ENCODE results near the gene SLC16A8.

Gene SLC16A8

GRCh38 chr22:38030311-38031133 is 53.5 kb downstream of the SLC16A8 start:
- no peak for DNase-seq (ENCODE audit: low read depth in 2 of 2)

- no peak for DNase-seq (ENCODE audit: low read depth in 2 of 2)
Observed at GRCh38 chr22:38029901-38030300, 54.1 kb downstream of the SLC16A8 start.

- no peak for DNase-seq (ENCODE audit: low read depth in 2 of 2)
Observed at GRCh38 chr22:38029370-38029769, 54.6 kb downstream of the SLC16A8 start.

GRCh38 chr22:38028344-38029130 is 55.4 kb downstream of the SLC16A8 start:
- DNase-seq (ENCODE audit: low read depth in 2 of 2): no peak
